Activated naive CD4-positive, alpha-beta T cell (primary cell): Measurements from ENCODE around the gene PHF3.
"Not testable (repeated sequence)": the region's sequence is repeated elsewhere in the genome, so short reads cannot be mapped to it uniquely, and the experiment has no call there.

Source experiments
- DNase-seq, 4 experiments: peaks; one replicate each; lab custom pipeline; 2025; lab: John Stamatoyannopoulos, UW

Gene PHF3

DNA sequence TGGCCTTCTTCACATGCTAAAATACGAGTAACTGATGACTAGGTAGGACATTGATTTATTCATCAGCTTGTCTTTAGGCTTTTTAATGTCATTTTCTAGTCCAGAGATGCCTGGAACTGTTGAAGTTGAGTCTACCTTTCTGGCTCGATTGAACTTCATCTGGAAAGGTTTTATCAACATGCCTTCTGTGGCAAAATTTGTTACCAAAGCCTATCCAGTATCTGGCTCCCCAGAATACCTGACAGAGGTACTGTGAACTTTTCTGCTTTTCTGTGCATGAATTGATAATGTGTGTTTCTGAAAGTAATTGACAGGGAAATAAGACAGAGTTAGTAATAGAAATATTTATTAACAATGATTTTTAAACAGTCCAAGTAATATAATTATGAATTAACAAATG is 71.0 kb downstream of the PHF3 start:
- DNase-seq: no peak

DNA sequence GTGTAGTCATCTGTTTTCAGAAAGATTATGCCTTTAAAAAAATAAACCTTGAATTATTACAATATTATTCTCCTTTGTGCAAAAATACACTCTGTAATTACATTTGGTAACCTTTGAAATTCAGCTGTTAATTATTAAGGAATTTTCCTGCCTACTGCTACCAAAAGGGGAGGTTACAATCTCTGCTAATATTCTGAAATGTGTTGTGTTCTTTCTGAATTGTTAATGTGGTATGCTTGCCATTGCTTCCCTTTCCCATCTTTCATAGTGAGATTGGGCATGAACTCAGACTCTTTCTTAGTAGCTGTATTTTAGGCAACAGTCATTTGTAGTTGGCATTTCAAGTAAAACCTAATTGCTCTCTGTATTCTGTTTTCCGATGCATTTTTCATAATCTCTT is 73.0 kb downstream of the PHF3 start:
- DNase-seq: no peak

DNA sequence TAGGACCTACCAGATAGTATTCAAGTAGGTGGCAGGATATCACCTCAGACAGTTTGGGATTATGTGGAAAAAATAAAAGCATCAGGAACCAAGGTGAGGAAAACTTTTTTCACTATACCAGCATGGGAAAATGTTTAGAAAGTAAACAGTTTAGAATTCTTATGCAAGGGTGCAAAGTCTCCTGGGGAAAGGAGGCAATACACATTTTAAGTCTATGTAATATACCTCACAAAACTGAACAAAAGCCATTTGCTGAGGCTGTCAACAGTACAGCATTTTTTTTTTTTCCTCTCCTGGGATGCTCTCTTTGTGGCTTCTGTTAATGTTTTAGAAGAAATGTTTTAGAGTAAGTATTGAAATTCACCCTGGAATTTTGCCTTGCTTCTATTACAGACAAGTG is 73.5 kb downstream of the PHF3 start:
- no peak for DNase-seq

DNA sequence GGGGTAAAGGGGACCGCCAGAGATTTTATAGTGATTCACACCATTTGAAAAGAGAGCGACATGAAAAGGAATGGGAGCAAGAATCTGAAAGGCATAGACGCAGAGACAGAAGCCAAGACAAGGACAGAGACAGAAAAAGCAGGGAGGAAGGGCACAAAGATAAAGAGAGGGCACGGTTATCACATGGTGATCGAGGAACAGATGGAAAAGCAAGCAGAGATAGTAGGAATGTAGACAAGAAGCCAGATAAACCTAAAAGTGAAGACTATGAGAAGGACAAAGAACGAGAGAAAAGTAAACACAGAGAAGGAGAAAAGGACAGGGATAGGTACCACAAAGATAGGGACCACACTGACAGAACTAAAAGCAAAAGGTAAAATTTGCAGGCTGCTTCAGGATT is 77.7 kb downstream of the PHF3 start:
- no peak for DNase-seq

DNA sequence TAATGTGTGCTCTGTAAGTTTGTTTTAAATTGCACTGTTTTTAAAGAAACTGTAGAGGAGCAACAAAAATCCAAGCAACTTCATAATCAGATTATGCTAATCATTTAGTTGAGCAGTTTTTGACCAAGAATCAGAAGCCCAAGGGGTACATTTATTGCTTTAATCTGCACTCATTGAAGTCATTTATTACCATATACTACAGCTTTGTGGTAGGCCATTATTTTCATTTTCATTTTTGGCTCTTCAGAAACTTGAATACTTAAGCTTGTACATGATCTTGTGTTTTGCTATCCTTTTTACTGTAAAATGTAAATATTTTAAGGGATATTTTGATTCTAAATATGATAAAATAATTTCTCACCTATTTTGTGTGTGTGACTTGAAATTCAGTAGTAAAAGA is 78.5 kb downstream of the PHF3 start:
- DNase-seq: no peak

DNA sequence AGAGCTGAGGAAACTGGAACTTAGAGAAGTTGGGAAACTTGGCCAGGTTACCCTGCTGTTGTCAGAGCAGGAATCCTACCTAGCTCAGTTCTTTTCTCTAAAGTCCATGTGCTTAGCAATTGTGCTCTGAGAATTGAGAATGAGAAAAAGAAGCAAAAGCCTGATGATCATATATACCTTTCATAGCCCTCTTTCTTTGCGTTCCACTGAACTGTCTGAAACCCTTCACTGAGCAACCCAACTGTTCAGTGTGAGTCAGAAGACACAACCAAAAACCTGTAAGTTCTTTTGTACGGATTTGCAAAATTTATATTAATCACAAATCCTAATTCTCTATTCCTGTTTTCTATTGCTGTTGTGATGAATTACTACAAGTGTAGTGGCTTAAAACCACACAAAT is 80.6 kb downstream of the PHF3 start:
- no peak for DNase-seq

DNA sequence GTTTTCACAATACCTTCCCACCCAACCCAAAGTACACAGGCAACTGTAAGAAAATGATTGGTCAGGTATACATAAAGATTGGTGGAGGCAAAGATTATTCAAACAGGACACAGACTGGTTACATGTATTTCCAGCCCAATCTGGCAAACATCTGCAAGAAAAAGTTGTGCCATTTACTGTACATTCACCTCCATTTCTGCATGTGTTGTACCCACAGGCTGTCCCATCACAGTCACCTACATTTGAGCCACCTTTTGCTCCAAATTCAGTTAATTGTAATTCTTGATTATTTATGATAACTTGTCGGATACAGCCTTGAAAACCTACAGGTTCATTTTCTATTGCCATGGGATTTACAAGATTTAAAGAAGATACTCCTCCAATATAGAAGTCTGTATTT is 85.6 kb downstream of the PHF3 start:
- DNase-seq: no peak

DNA sequence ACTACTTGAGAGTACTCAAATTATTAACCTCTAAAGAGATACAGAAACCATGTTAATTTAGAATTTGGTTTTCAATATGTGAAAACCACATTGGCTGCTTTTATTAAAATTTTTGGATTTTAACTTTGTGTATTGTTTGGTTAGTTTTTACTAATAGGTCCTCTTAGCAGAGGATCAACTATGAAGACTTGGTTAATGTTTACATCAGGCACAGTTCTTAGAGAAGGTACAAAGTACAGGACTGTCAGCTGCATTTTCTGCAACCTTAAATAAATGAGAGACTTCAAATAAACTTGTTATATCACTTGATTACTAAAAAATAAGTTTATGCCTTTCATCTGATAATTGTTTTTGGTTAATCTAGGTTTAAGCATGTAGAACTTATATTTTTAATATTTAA is 89.1 kb downstream of the PHF3 start:
- DNase-seq: no peak

DNA sequence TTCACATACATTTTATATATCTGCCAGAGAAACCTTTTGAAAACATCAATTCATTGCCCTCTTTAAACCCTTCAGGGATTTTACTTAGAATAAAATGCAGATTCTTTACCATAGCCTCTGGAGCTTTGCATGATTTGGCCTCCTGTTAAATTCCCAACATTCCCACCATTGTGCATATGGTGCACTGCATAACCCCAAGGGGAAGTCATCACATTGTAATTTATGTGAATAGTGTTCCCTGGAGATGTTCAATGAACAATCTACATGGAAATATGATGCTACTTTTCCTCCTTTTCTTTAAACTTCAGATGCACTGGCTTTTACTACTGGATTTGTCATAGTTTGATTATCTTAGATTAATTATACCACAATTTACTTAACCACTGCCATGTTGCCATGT is 94.7 kb downstream of the PHF3 start:
- no peak for DNase-seq

DNA sequence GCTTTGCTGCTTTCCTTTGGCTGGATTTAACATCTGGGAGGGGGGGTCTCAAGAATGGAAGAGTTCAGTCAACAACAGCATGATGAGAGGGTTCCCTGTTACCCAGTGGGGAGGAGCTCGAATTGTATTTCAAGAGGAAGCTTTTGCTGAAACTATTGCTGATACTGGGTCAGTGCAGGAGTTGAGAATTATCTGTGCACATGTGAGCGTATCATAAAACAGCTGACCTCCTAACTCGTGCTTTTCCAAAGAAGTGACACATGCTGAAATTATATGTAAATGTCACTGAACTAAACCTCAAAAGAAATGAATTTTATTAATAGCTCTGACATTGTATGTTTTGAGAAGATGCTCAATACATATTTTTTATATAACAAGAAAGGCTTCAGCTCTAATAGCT is 96.3 kb downstream of the PHF3 start:
- no peak for DNase-seq

DNA sequence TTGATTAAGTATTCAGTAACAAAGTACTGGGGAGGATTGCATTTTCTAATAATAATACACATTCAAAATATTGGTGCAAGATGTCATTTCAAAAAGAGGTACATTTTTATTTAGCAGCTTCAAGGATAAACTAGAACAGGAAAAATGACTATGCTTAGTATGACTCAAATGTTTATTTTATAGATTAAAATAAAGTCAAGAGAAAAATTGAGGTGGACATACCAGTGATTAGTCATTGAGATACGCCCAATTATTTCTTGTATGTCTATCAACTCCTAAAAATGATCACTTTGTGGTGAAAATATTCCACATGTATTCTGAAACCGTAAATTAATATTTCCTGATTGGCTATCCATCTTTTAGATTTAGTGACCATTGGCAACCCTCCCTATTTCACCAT is 96.7 kb downstream of the PHF3 start:
- no peak for DNase-seq

DNA sequence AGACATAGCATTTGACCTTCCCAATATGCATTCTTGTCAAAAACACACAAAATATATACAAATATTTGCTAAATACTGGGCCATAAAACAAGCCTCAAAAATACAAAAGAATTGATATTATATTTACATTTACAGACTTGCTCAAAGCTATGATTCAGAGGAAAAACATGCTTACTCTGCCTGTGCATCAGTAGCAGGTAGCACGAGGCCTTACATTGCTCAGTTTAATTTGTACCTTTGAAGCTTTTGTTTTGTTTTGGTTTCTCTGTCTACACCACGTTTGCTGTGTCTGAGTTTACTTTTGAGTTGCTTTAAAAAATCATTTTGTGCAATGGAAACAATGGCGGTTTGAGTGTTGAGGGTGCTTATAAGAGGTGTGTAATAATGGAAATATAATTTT is 99.3 kb downstream of the PHF3 start:
- no peak for DNase-seq

DNA sequence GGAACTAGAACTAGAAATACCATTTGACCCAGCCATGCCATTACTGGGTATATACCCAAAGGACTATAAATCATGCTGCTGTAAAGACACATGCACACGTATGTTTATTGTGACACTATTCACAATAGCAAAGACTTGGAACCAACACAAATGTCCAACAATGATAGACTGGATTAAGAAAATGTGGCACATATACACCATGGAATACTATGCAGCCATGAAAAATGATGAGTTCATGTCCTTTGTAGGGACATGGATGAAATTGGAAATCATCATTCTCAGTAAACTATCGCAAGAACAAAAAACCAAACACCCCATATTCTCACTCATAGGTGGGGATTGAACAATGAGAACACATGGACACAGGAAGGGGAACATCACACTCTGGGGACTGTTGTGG is 102.6 kb downstream of the PHF3 start:
- not testable (repeated sequence) for DNase-seq

DNA sequence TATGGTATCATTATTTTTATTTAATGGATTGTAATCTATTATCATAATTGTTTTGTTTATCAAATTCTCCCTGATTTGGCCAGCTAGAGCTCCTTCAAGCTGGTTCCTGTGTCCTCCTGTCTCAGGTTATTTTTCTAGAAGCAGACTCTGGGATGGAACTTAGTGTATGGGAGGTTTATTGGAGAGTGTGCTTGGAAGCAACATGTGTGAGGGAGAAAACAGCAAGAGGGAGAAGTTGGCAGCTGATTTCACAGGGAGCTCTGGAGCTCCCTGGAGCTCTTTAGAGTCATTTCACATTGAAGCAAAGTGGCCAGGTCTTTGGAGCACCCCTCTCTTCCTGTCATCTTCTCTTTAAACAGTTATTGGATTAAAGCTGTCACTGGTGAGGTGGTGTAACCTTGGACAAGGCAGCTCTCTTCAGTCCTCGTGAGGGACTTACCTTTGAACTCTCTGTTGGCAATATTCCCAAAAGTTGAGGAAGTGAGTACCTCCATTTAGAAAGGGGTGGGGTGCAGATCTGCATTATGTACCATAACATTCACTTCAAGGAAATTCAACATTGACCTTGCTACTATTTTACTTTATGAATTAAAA is 103.6 kb downstream of the PHF3 start:
- no peak for DNase-seq

DNA sequence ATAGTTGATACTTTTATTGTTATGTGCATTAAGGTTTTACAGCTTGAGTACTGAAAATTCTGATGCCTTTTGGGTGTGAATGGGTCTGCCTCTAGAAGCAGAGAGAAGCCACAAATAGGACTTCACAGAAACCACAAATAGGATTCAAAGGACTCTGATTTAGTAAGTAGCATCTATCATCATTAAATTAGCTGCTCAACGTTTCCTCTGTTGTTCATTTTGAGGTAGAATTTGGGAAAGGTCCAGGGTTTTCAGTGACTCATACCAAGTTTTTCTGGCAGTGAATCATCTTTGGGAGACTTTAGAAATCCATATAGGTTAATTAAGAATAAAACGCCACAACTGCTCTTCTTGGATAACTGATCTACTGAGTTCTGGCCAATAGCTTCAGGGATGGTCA is 105.1 kb downstream of the PHF3 start:
- no peak for DNase-seq

DNA sequence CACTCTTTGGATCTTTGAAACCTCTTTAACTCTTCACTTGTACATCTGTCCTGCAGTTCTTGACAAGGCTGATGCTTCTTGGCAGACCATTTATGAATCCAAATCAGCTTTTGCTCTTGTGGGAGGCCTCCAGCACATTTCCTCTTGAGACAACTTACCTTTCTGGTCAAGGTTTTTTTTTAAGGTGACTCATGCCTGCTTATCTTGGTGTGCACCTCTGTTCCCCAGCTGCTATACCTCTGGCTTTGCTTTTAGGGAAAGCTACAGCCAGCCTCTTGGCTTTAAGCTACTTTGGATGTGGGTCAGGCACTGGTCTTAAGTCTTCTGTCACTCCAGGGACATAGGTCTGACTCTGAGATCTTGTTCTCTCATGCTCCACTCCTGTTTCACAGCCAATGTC is 106.5 kb downstream of the PHF3 start:
- no peak for DNase-seq

DNA sequence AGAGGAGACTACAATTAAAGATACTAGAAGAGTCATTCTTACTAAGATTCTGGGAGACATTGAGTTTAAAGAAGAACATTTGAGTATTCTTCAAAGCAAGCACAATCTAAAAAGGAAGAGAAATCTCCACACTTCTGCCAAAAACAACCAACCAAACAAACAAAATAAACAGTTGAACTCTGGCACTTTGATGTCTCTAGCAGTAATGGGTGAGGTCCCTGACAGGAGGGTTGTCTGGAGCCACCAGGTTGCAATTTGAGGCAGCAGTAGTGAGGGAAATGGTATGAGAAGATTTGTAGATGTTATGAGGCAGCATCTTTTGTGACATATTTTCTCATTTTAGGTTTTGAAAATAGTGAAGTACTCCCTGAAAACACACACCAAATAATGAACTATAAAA is 108.1 kb downstream of the PHF3 start:
- DNase-seq: no peak

DNA sequence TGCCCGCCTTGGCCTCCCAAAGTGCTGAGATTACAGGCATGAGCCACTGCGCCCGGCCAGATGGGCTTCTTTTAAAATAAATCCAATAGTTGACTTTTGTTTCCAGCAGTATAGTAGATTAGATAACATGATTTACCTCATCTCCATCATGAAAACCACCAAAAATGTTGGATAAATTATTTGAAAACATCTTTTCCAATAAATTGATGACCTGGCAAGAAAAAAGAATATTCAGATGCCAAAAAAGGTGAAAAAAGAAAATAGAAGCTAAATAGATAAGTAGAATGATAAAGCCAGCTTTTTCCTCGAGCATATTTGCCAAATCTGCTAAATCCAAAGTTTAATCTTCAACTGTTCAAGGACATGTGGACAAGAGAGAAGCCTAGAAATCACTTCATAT is 109.2 kb downstream of the PHF3 start:
- DNase-seq: no peak

DNA sequence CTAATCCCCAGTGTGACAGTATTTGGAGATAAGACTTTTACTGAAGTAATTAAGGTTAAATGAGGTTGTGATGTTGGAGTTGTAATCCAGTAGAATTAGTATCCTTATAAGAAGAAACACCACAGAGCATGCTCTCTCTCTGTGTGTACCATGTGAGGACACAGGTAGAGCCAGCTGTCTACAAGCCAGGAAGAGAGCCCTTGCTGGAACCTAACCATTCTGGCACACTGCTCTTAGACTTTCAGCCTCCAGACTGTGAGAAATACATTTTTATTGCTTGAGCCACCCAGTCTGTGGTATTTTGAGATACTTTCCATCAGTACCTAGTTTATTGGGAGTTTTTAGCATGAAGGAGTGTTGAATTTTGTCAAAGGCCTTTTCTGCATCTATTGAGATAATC is 110.2 kb downstream of the PHF3 start:
- no peak for DNase-seq

DNA sequence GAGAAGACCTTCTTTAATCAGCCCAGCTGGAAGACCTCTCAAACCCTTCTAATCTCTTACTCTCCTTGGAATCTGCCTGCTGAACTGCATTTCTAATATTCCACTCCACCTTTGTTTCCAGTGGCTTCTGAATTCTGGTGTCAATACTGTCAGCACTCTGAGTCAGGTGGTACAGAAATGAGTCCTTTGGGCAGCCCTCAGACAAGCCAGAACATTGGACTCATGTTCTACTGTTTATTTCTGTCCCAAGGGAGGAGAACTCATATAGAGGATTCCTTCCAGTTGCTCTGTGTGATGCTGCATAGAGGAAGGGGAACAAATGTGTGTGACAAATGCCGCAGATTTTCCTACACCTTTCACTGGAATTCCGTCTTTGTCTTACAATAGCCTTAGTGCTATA is 114.8 kb downstream of the PHF3 start:
- DNase-seq: no peak

DNA sequence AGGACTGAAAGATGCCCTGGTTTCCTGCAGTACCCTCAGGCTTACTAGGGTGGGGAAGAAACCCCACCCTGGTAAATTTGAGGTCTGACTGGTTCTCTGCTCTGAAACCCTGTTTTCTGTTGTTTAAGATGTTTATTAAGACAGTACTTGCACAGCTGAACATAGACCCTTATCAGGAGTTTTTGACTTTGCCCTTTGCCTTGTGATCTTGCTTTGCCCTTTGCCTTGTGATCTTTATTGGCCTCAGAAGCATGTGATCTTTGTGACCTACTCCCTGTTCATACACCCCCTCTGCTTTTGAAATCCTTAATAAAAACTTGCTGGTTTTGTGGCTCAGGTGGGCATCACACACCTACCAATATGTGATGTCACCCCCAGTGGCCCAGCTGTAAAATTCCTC is 121.7 kb downstream of the PHF3 start:
- not testable (repeated sequence) for DNase-seq

DNA sequence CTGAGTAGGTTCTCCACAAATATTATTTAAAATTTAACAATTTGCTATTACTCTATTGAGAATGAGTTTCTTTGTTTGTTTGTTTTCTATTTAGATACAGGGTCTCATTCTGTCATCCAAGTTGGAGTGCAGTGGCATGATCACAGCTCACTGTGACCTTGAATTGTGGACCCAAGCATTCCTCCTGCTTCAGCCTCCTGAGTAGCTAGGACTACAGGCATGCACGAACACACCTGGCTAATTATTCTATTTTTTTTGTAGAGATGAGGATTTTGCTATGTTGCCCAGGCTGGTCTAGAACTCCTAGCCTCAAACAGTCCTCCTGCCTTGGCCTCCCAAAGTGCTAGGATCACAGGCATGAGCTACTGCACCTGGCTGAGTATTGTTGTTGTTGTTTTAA is 122.2 kb downstream of the PHF3 start:
- no peak for DNase-seq

DNA sequence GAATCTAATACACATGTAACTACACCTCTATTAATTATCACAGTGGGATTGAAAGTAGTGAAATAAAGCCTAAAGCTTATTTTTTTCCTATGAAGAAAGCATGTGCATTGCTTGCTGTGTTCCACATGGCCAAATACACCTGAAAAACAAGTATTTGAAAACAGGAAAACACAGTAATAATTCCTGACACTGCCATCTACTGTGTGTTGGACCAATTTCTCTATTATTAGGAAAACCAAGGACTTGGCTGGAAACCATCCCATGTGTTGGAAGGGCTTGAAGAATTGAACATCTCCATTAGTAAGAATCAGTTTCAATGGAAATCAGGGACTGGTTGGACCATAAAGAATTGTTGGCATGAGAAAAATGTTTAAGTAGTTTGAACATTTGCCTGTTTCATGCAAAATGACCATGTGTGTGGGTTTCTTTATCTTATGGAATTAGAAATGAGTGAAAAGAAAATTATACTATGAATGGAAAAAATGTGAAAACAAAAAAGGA is 124.1 kb downstream of the PHF3 start:
- no peak for DNase-seq

DNA sequence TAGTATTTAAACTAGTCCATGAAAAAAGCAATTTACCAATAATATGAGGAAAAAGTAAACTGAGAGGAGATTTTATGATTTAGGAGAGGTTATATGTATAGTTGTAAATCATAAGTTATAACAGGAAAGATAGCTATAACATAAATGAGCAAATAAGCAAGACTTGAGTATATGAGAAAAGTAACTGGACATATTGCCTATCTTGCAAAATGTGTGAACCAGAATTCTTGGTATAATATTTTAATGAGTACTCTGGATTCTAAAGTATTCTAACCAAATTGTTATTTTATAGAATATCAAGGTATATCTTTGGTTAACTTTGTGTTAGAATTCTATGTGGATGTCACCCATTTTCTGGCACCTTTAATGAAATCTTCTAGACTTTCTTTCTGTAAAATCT is 124.6 kb downstream of the PHF3 start:
- no peak for DNase-seq
